Measurements from ENCODE around the gene LTBP1.
"Not testable (repeated sequence)": the region's sequence is repeated elsewhere in the genome, so short reads cannot be mapped to it uniquely, and the experiment has no call there.

LTBP1 gene

GRCh38 chr2:33144243-33144642, 197.5 kb downstream of the LTBP1 start:
- no peak for DNase-seq (ENCODE audit: low read depth in 2 of 2)

GRCh38 chr2:33145459-33145858, 198.7 kb downstream of the LTBP1 start:
- no peak for DNase-seq (ENCODE audit: low read depth in 2 of 2)

GRCh38 chr2:33146102-33146501, 199.3 kb downstream of the LTBP1 start:
- no peak for DNase-seq (ENCODE audit: low read depth in 2 of 2)

GRCh38 chr2:33153008-33153407, 206.3 kb downstream of the LTBP1 start:
- no peak for DNase-seq (ENCODE audit: low read depth in 2 of 2)

GRCh38 chr2:33158482-33159003, 211.8 kb downstream of the LTBP1 start:
- no peak for DNase-seq (ENCODE audit: low read depth in 2 of 2)

GRCh38 chr2:33160191-33160590, 213.4 kb downstream of the LTBP1 start:
- no peak for DNase-seq (ENCODE audit: low read depth in 2 of 2)

GRCh38 chr2:33166287-33166881, 219.6 kb downstream of the LTBP1 start:
- no peak for DNase-seq (ENCODE audit: low read depth in 2 of 2)

GRCh38 chr2:33167622-33168245, 221.0 kb downstream of the LTBP1 start:
- DNase-seq (ENCODE audit: low read depth in 2 of 2): no peak

- no peak for DNase-seq (ENCODE audit: low read depth in 2 of 2)
These were observed 221.7 kb downstream of the LTBP1 start for GRCh38 chr2:33168425-33168824.

- no peak for DNase-seq (ENCODE audit: low read depth in 2 of 2)
These were observed 222.2 kb downstream of the LTBP1 start for GRCh38 chr2:33168922-33169321.

- not testable (repeated sequence) for DNase-seq (ENCODE audit: low read depth in 2 of 2)
These were observed 223.5 kb downstream of the LTBP1 start for GRCh38 chr2:33170251-33170650.

- no peak for DNase-seq (ENCODE audit: low read depth in 2 of 2)
These were observed 230.9 kb downstream of the LTBP1 start for GRCh38 chr2:33177627-33178026.

GRCh38 chr2:33178209-33178608, 231.5 kb downstream of the LTBP1 start:
- no peak for DNase-seq (ENCODE audit: low read depth in 2 of 2)

- no peak for DNase-seq (ENCODE audit: low read depth in 2 of 2)
These were observed 234.2 kb downstream of the LTBP1 start for GRCh38 chr2:33180915-33181314.

GRCh38 chr2:33181466-33181865, 234.7 kb downstream of the LTBP1 start:
- no peak for DNase-seq (ENCODE audit: low read depth in 2 of 2)

- no peak for DNase-seq (ENCODE audit: low read depth in 2 of 2)
These were observed 237.3 kb downstream of the LTBP1 start for GRCh38 chr2:33184041-33184440.

- no peak for DNase-seq (ENCODE audit: low read depth in 2 of 2)
These were observed 240.2 kb downstream of the LTBP1 start for GRCh38 chr2:33186937-33187336.

GRCh38 chr2:33188799-33189198, 242.0 kb downstream of the LTBP1 start:
- DNase-seq (ENCODE audit: low read depth in 2 of 2): no peak

GRCh38 chr2:33190393-33190937, 243.7 kb downstream of the LTBP1 start:
- no peak for DNase-seq (ENCODE audit: low read depth in 2 of 2)

- no peak for DNase-seq (ENCODE audit: low read depth in 2 of 2)
These were observed 249.1 kb downstream of the LTBP1 start for GRCh38 chr2:33195891-33196290.

GRCh38 chr2:33196700-33197099, 249.9 kb downstream of the LTBP1 start:
- no peak for DNase-seq (ENCODE audit: low read depth in 2 of 2)

GRCh38 chr2:33197198-33197938, 250.6 kb downstream of the LTBP1 start:
- no peak for DNase-seq (ENCODE audit: low read depth in 2 of 2)
